Activated naive CD8-positive, alpha-beta T cell treated with anti-CD3 and anti-CD28 coated beads, Interleukin-2, amount 10 ng/mL, durations not matched to agents 7 days and 5 days (primary cell): ENCODE measurements around the gene HEXD. TPM values are rescaled to one million over a fixed set of nuclear protein-coding genes. Genes with fewer than 3 reads are reported as not detected.

Source experiments
- ATAC-seq: fragments of 150-1000 bp; cut with Tn5 transposase; one replicate; pipeline ENCODE4 v1.10.0; 2021; ENCODE audit warnings: low read depth, moderate library complexity
- POLR2A ChIA-PET: fragments of 350-600 bp; sonication (Branson Sonifier 250); formaldehyde crosslinking; loops from one replicate; lab custom pipeline; 2021; ENCODE audit warnings: antibody characterized with exemption; lab: Charles Lee
- DNase-seq: peaks from one replicate; pipeline ENCODE4 v3.0.0; 2021
- H3K27ac Mint-ChIP-seq: one replicate; pipeline ENCODE4 v1.8.0; 2022; ENCODE audit warnings: mild to moderate bottlenecking, mixed read lengths
- H3K27me3 Mint-ChIP-seq: one replicate; pipeline ENCODE4 v1.8.0; 2022; ENCODE audit warnings: mild to moderate bottlenecking, moderate library complexity, mixed read lengths
- H3K36me3 Mint-ChIP-seq: one replicate; pipeline ENCODE4 v1.8.0; 2021; ENCODE audit warnings: mild to moderate bottlenecking, mixed read lengths
- H3K4me1 Mint-ChIP-seq: one replicate; pipeline ENCODE4 v1.8.0; 2021; ENCODE audit warnings: mixed read lengths
- H3K4me3 Mint-ChIP-seq: one replicate; pipeline ENCODE4 v1.8.0; 2022; ENCODE audit warnings: mild to moderate bottlenecking, moderate library complexity, mixed read lengths
- H3K9me3 Mint-ChIP-seq: one replicate; pipeline ENCODE4 v1.8.0; 2021; ENCODE audit warnings: mixed read lengths
- total RNA-seq, 2 experiments: library from RNA; stranded (reverse); gene quantifications; one replicate each; pipeline ENCODE4 v1.2.3, GENCODE V29; 2021

HEXD gene
- total RNA-seq, 2 experiments from 2014 or later, result 84.1 to 84.8 TPM

GRCh38 chr17:82386255-82386831 lies 31.8 kb upstream of the HEXD start:
- Mint-ChIP-seq H3K27ac (no peak overlapping the region), H3K27me3 (peaks cover 2% of the 10 kb centered on the region)
- no peak for DNase-seq

GRCh38 chr17:82386881-82387704 lies 31.1 kb upstream of the HEXD start:
- Mint-ChIP-seq H3K36me3 (no peaks in the 10 kb centered on the region), H3K27me3 (peaks cover 2% of the 10 kb centered on the region), H3K27ac (no peak overlapping the region), H3K4me1 (no peaks in the 10 kb centered on the region), H3K4me3 (no peak overlapping the region), H3K9me3 (no peaks in the 10 kb centered on the region)
- POLR2A ChIA-PET, result interaction anchor here (0.6 kb wide), 1 partner anchor 15 kb away, joined by 3 read pairs; no protein-coding TSS in a partner anchor
- ATAC-seq (no peak), DNase-seq (no peak)

More at GRCh38 chr17:82386255-82386831, 31.8 kb upstream of the HEXD start:
- ATAC-seq, result no peak
- POLR2A ChIA-PET, result no interaction called here
- no peaks in the 10 kb centered on the region for H3K4me1 Mint-ChIP-seq
- no peak overlapping the region for H3K4me3 Mint-ChIP-seq
- no peaks in the 10 kb centered on the region for H3K9me3 Mint-ChIP-seq
- H3K36me3 Mint-ChIP-seq, result no peaks in the 10 kb centered on the region

DNA sequence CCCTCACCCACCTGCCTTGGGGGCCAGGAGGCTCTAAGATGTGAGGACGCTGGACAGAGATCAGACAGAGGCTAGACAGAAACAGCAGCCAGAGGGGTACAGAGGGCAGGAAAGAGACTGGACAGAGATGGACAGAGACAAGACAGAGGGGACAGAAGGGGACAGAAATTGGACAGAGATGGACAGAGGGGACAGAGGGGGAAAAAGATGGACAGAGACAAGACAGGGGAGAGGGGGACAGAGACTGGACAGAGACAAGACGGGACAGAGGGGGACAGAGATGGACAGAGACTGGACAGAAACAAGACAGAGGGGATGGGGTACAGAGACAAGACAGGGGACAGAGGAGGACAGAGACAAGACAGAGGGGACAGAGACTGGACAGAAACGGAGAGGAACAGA lies 30.4 kb upstream of the HEXD start:
- Mint-ChIP-seq H3K27me3 (peaks cover 2% of the 10 kb centered on the region), H3K4me3 (no peak overlapping the region), H3K27ac (no peak overlapping the region), H3K9me3 (no peaks in the 10 kb centered on the region), H3K4me1 (no peaks in the 10 kb centered on the region), H3K36me3 (no peaks in the 10 kb centered on the region)
- DNase-seq, result no peak
- ATAC-seq, result no peak
- POLR2A ChIA-PET, result interaction anchor here (0.6 kb wide), 1 partner anchor 14 kb away, joined by 3 read pairs; no protein-coding TSS in a partner anchor

- H3K27ac Mint-ChIP-seq, result no peak overlapping the region
- no peaks in the 10 kb centered on the region for H3K4me1 Mint-ChIP-seq
- no peaks in the 10 kb centered on the region for H3K36me3 Mint-ChIP-seq
- no peaks in the 10 kb centered on the region for H3K9me3 Mint-ChIP-seq
- peaks cover 2% of the 10 kb centered on the region for H3K27me3 Mint-ChIP-seq
- DNase-seq (no peak), ATAC-seq (no peak)
- H3K4me3 Mint-ChIP-seq, result no peak overlapping the region
- POLR2A ChIA-PET, result no interaction called here
These were observed 29.8 kb upstream of the HEXD start for GRCh38 chr17:82388223-82388921.

- Mint-ChIP-seq H3K36me3 (no peaks in the 10 kb centered on the region), H3K27ac (no peak overlapping the region), H3K4me1 (no peaks in the 10 kb centered on the region), H3K4me3 (no peak overlapping the region), H3K27me3 (peaks cover under 1% of the 10 kb centered on the region), H3K9me3 (no peaks in the 10 kb centered on the region)
- ATAC-seq, result no peak
- DNase-seq, result no peak
- POLR2A ChIA-PET, result interaction anchor here (0.6 kb wide), 1 partner anchor 424 kb away, joined by 3 read pairs; no protein-coding TSS in a partner anchor
These were observed 29.2 kb upstream of the HEXD start for GRCh38 chr17:82388922-82389283.

GRCh38 chr17:82389379-82389778 lies 28.8 kb upstream of the HEXD start:
- H3K9me3 Mint-ChIP-seq, result no peaks in the 10 kb centered on the region
- H3K36me3 Mint-ChIP-seq, result no peaks in the 10 kb centered on the region
- ATAC-seq (no peak), DNase-seq (no peak)
- POLR2A ChIA-PET, result interaction anchor here (0.6 kb wide), 1 partner anchor 424 kb away, joined by 3 read pairs; no protein-coding TSS in a partner anchor
- H3K27ac Mint-ChIP-seq, result no peak overlapping the region
- H3K4me3 Mint-ChIP-seq, result no peak overlapping the region
- no peaks in the 10 kb centered on the region for H3K27me3 Mint-ChIP-seq
- H3K4me1 Mint-ChIP-seq, result no peaks in the 10 kb centered on the region

GRCh38 chr17:82390015-82390859 lies 27.9 kb upstream of the HEXD start:
- POLR2A ChIA-PET, result interaction anchor here (0.6 kb wide), 1 partner anchor 15 kb away, joined by 3 read pairs; no protein-coding TSS in a partner anchor
- H3K36me3 Mint-ChIP-seq, result no peaks in the 10 kb centered on the region
- DNase-seq, result no peak
- no peaks in the 10 kb centered on the region for H3K4me1 Mint-ChIP-seq
- no peak for ATAC-seq
- H3K27me3 Mint-ChIP-seq, result no peaks in the 10 kb centered on the region
- no peak overlapping the region for H3K27ac Mint-ChIP-seq
- H3K9me3 Mint-ChIP-seq, result no peaks in the 10 kb centered on the region
- H3K4me3 Mint-ChIP-seq, result no peak overlapping the region

DNA sequence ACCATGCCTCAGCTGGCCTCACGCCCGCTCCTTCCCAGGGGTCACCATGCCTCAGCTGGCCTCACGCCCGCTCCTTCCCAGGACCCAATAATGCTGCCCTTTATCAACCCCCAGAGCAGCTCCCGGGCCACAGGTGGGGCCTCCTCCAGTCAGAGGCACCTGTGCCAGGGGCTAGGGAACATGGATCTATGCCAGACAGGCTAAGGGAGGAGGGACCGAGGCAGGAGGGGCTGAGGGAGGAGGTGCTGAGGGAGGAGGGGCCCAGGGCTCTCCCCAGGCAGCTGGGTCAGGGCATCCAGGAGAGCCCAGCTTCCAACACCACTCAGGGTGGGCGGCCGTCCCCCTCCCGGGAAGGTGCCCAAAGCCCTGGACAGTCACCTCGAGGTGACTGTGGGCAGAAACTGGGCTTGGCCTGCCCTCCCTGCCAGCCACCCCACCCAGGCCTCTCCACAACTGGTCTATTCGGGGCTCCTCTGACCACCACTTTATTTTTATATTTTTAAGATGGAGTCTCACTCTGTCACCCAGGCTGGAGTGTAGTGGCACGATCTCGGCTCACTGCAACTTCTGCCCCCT lies 27.2 kb upstream of the HEXD start:
- H3K4me3 Mint-ChIP-seq, result no peak overlapping the region
- H3K36me3 Mint-ChIP-seq, result peaks cover 2% of the 10 kb centered on the region
- no peaks in the 10 kb centered on the region for H3K9me3 Mint-ChIP-seq
- DNase-seq (no peak), ATAC-seq (no peak)
- no peaks in the 10 kb centered on the region for H3K27me3 Mint-ChIP-seq
- H3K27ac Mint-ChIP-seq, result no peak overlapping the region
- POLR2A ChIA-PET, result interaction anchor here (0.6 kb wide), 1 partner anchor 14 kb away, joined by 3 read pairs; no protein-coding TSS in a partner anchor
- H3K4me1 Mint-ChIP-seq, result no peaks in the 10 kb centered on the region

- POLR2A ChIA-PET, result no interaction called here
- H3K9me3 Mint-ChIP-seq, result no peaks in the 10 kb centered on the region
- no peaks in the 10 kb centered on the region for H3K4me1 Mint-ChIP-seq
- no peaks in the 10 kb centered on the region for H3K27me3 Mint-ChIP-seq
- ATAC-seq (no peak), DNase-seq (no peak)
- no peak overlapping the region for H3K4me3 Mint-ChIP-seq
- H3K36me3 Mint-ChIP-seq, result peaks cover 2% of the 10 kb centered on the region
- no peak overlapping the region for H3K27ac Mint-ChIP-seq
These were observed 26.6 kb upstream of the HEXD start for GRCh38 chr17:82391496-82392066.

DNA sequence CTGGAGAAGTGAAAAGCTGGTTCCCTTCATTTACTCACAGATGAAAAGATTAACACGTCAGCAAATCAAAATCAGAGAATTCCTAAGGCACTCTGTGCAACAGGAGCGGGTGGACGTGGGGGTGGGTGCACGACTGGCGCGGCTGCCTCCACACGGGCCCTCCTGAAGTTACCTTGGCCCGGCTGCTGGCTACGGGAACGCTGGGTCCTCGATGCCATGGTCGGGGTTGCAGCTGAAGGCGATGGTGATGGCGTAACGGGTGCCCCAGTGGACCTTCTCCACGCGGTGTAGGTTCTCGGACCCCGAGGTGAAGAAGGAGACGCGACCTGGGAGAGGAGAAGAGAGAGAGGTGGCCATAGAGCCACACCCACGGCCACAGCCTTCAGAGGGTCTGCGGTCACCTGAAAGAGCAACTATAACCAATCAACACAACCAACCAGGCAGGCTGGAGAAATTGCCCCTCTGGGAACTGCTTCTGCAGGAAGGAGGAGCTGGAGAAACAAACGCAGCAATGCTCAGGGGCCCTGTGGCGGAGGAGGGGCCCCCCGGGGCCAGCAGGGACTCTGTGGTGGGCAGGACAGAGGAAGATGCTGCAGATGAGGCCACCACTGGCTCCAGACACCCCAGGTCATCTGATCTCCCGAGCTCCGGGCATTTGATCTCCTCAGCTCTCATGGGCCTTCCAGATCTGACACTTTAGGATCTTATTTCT lies 25.8 kb upstream of the HEXD start:
- no peak for ATAC-seq
- Mint-ChIP-seq H3K9me3 (no peaks in the 10 kb centered on the region), H3K27me3 (no peaks in the 10 kb centered on the region), H3K4me1 (no peaks in the 10 kb centered on the region), H3K4me3 (no peak overlapping the region), H3K27ac (no peak overlapping the region), H3K36me3 (peaks cover 2% of the 10 kb centered on the region)
- DNase-seq, result no peak
- POLR2A ChIA-PET, result no interaction called here

DNA sequence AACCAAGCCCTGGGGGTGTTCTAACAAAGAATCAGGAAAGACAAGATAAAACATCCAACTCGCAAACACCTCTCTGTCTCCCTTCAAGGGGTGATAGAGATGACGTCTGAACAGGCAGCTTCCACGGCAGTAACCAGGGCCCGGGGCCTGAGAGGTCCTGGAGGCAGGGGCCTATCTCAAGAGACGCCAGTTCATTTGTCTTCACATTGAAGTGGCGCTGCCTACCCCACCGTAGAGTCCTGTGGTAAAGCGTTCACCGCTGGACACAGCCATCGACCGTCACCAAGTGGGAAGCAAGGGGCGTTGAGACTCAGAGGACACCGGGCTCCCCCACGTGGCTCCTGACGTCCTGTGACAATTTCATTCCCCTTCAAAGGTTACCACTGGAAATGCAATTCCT lies 25.2 kb upstream of the HEXD start:
- Mint-ChIP-seq H3K27ac (no peak overlapping the region), H3K9me3 (no peaks in the 10 kb centered on the region), H3K27me3 (no peaks in the 10 kb centered on the region), H3K36me3 (peaks cover 2% of the 10 kb centered on the region), H3K4me1 (no peaks in the 10 kb centered on the region), H3K4me3 (no peak overlapping the region)
- POLR2A ChIA-PET, result no interaction called here
- ATAC-seq (no peak), DNase-seq (no peak)

- POLR2A ChIA-PET, result interaction anchor here (0.7 kb wide), 1 partner anchor 64 kb away, joined by 3 read pairs; no protein-coding TSS in a partner anchor
These were observed 23.9 kb upstream of the HEXD start for GRCh38 chr17:82394278-82394677.

More at GRCh38 chr17:82394278-82394677, 23.9 kb upstream of the HEXD start:
- H3K4me1 Mint-ChIP-seq, result no peaks in the 10 kb centered on the region
- DNase-seq (no peak), ATAC-seq (no peak)
- H3K27me3 Mint-ChIP-seq, result no peaks in the 10 kb centered on the region
- no peak overlapping the region for H3K4me3 Mint-ChIP-seq
- H3K27ac Mint-ChIP-seq, result no peak overlapping the region
- H3K9me3 Mint-ChIP-seq, result no peaks in the 10 kb centered on the region
- peaks cover 2% of the 10 kb centered on the region for H3K36me3 Mint-ChIP-seq
